ENCODE measurements around the gene MEF2A.
"Not testable (repeated sequence)": the region's sequence is repeated elsewhere in the genome, so short reads cannot be mapped to it uniquely, and the experiment has no call there.

Gene MEF2A

DNA sequence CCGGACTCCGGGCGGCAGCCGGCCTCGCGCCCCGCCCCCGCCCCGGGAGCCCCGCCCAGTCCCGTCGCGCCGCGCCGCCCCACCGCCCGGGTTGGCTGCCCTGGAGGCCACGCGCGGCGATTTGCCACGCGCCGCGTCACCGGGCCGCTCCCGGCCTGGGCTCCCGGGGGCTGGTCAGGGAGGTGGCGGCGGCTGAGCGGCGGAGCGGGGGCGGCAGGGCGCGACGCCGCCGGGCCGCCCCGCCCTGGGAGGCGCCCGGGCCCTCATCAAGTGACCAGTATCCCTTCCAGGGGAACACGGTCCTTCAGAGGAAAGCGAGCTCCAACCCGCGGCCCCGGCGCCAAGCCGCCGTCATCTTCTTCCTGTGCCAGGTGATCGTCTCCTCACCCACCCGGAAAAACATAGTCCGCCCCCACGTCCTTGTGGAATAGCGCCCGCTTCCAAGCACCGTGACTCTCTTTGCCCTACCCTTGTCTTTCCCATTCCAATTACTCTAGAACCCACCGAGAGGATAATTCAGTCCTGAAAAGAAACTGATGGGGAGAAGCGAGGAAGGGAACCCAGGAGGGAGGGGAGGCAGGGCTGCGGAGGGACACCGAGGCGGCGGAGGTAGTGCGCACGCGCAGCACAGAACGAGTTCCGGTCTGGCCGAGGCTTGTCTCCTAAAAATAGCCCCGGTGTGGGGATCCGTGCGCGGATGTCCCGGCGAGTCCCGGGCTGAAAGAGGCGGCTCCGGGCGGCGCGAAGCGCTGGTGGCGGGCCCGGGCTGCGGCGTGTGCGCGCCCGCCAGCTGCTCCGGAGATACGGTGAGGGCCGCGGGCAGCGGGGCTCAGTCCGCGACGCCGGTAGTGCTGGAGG is at the start of gene MEF2A:
MEF2A (plus strand) TSS at position 686 of the 858 bp plus-strand sequence. CDS start 67,136 bp downstream, outside the sequence.
- peak; percentile 85 to 89 for DNase-seq (ENCODE audit: low read depth in 2 of 2)

DNA sequence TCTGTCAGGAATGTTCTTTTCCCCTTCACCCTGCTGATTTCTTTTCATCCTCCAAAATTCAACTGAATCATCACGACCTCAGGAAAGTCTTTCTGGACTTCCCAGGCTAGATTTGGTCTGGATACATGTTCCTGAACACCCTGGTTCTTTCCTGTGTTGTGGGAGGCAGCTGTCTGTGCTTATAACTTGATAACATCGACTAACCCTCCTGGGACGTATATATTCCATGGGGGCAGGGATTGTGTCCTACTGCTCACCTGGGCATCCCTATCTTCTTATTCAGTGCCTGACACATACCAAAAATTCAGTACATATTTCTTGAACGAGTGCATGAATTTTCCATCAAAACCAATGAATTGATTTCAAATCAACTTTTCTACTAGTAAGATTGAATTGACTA is 47.6 kb upstream of the MEF2A start:
- no peak for DNase-seq (ENCODE audit: low read depth in 2 of 2)

DNA sequence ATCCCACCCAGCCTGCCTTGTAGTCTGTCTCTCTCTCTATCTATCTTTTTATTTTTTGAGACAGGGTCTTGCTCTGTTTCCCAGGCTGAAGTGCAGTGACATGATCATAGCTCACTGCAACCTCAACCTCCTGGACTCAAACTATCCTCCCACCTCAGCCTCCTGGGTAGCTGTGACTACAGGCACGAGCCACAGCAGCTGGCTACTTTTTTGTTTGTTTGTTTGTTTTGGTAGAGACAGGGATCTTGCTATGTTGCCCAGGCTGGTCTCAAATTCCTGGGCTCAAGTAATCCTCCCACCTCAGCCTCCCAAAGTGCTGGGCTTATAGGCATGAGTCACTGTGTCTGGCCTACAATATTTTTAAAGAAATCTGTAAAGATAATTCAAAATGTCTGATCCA is 46.4 kb upstream of the MEF2A start:
- DNase-seq (ENCODE audit: low read depth in 2 of 2) = not testable (repeated sequence)

DNA sequence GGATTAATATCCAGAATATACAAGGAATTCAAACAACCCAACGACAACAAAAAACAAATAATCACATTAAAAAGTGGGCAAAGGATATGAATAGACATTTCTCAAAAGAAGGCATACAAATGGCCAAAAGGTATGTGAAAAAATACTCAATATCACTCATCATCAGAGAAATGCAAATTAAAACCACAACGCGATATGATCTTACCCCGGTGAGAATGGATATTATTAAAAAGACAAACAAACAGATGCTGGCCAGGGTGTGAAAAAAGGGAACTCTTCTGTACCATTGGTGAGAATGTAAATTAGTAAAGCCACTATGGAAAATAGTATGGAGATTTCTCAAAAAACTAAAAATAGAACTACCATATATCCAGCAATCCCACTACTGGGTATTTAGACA is 43.5 kb upstream of the MEF2A start:
- no peak for DNase-seq (ENCODE audit: low read depth in 2 of 2)

DNA sequence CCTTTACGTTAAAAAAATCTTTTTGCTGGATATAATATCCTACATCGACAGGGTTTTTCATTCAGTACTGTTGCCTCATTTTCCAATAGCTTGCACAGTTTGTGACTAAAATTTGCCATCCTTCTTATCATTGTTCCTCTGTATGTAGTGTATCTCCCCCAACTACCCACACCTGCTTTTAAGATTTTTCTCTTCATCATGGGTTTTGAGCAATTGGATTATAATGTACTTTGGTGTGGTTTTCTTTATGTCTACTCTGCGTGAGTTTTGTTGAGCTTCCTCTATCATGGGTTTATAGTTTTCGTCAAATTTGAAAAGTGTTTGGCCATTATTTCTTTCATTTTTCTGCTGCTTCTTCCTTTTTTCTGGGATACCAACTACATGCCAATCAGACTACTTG is 39.6 kb upstream of the MEF2A start:
- no peak for DNase-seq (ENCODE audit: low read depth in 2 of 2)

DNA sequence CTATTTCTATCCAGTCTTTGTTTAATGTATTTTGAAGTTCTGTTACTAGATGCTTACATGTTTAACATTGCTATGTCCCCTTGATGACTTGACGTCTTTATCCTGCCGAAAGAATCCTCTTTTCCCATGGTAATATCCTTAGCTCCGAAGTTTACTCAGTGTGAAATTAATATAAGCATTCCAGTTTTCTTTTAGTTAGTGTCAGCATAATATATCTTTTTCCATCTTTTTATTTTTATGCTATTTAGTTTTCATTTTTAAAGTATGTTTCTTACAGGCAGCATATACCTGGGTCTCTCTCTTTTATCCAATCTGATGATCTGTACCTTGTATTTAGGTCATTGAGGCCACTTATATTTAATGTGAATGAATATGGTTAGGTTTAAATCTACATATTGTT is 39.1 kb upstream of the MEF2A start:
- no peak for DNase-seq (ENCODE audit: low read depth in 2 of 2)

DNA sequence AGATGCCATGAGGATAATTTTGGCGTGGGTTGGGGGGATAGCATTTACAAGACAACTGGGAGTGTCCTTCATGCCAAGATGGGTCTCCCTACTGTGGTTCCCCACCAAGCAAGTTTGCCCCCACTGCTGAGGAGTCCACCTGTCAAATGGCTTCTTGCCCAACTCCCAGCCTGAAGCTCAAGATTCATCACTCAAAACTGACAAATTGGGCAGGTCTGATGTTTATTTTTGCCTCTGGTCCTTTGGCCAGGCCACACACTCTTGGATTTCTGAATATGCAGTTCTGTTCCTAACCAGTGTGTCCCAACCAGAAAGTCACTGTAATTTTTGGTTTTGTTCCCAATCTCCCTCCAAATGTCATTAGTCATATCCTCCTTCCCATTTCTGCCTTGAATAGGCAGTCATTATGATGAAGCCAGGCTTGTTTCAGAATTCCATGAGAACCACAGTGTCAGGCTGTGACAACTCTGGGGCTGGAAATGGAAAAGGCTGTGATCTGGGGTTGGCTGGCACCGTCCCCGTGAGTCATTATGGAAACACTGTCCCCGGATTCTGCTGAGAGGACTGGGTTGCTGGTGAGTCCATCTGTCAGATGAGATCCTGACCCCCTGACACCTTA is 29.3 kb upstream of the MEF2A start:
- no peak for DNase-seq (ENCODE audit: low read depth in 2 of 2)

DNA sequence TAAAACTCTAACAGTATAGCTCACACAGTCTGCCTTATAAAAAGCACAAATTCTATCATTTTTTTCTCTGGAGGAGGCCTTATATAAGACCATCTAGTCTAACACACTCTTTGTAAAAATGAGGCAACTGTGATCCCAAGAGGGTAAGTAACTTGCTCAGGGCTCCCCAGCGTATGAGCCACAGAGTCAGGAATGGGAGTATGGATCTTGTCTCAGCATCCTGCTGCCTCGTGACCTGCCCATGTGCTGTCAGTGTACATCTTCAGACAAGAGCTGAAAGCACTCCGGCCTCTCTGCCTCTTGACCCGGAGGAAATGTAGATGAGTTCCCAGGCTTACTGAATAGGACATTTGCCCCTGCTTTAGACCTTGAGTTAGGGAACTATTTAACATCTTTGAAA is 28.4 kb upstream of the MEF2A start:
- no peak for DNase-seq (ENCODE audit: low read depth in 2 of 2)

DNA sequence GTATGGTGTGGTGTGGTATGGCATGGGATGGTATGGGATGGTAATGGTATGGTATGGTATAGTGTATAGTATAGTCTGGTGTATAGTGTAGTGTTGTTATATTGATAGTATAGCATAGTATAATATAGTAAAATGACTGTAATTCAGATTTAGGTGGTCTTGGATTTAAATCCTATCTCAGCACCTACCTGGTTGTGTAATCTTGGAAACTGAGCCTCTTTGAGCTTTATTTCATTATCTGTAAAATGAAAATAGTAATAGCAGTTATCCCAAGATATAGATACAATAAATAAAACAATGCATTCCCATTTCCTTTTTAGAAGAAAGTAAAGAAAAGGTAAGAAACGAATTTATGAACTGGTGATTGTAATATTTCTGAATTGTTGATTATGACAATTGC is 27.5 kb upstream of the MEF2A start:
- DNase-seq (ENCODE audit: low read depth in 2 of 2) = no peak

DNA sequence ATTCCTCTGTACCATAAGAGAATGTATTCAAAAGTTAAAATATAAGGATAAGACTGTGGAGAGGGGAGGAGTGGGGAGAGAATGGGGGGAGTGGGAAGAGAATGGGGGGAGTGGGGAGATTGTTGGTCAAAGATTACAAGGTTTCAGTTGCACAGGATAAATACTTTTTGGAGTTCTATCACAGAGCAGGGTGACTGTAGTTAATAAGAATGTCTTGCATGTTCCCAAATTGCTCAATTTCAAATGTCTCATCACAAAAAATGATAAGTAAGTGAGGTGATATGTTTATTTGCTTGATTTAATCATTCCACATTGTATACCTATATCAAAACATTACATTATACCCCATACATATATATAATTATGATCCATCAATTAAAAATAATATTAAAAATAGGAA is 23.0 kb upstream of the MEF2A start:
- no peak for DNase-seq (ENCODE audit: low read depth in 2 of 2)

DNA sequence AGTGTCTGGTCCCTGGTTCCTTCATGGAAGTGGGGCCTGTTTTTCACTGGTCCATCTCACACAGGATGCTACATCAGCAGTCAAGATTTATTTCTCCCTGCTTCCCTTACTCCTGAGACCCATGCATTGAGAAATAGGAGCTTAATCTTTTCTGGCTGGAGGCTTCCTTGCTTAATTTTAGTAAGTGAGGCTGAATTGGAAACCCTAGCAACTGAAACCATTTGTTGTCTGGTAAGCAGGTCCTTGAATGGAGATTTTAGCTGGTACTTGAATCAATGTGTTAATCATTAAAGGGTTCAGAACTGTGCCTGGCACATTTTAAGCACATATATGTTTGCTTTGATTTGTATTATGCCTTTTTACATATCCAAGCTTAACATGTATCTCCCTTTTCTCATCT is 20.2 kb upstream of the MEF2A start:
- DNase-seq (ENCODE audit: low read depth in 2 of 2) = no peak

DNA sequence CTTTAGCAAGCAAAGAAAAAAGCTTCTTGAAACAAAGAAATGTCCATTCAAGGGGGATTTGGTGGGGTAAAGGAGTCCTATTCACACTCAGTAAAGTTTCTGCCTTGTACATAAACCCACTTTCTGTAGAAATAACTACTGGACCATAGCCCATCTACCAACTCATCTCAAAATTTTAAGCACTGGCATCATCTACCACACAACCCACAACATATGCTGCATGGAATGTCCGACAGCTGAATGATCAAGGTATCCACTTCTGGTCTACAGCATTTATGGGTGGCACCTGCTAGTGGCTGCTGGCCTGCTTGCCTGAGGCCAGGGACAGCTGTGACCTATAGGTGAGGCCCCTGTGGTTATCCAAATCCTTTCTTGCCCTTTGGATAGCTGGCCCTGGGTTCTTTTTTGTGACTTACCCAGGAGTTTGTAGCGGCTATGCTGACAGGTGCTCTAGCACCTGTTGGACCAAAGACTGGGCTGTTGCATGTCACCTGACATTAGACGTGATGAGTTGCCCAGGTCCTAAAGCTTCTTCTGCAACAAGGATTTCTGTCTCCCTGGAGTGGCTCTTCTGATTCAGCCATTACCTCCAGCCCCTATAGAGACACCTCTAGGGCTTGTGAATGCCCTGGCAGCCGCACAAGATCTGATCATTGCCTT is 19.2 kb upstream of the MEF2A start:
- DNase-seq (ENCODE audit: low read depth in 2 of 2) = no peak

DNA sequence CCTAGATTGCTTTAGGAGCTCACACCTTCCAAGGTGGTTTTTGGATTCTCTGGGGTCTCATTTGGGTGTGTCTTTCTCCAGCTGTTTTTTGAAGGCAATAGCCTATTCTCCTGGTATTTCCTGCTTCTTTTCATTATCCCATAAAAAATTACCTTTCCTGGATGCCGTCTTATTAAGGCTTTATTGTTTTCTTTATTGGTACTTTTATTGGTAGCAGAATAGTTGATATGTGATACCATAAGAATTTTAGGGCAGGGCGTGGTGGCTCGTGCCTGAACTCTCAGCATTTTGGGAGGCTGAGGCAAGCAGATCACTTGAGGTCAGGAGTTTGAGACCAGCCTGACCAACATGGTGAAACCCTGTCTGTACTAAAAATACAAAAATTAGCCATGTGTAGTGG is 18.3 kb upstream of the MEF2A start:
- no peak for DNase-seq (ENCODE audit: low read depth in 2 of 2)

DNA sequence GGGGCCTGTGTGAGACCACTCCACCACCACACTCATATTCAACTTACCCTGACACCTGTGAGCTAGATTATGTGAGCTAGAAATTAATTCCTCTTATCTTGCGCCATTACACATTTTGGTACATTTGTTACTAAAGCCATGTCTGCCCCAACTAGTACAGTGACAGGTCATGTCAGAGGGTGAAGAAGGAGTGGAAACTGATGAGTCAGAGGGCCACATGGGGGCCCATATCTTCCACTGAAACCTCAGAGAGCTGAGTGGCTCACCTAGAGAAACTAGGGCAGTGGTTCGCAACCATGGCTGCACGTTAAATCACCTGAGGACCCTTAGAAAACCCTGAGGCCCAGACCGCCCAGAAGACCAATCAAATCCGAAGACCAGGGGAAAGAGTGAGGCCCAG is 15.7 kb upstream of the MEF2A start:
- peak in 1 of 2 donors; percentile 46 for DNase-seq (ENCODE audit: low read depth in 2 of 2)

DNA sequence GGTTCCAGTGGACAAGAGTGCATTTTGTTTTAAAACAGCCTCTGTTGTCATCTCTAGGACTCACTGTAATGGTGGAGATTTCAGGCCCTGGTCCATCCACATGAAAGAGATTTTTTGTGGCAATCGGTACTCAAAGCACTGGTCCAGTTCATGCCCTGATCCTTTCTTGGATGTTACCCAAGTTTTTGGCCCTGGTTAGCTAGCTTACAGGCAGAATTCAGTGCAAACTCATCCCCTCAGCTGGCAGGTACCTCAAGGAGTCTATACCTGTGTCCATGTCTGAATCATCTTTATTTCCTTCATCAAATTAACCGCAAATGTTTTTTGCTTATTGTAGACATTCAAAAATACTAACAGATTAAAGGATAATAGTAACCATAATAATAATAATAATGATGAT is 13.7 kb upstream of the MEF2A start:
- DNase-seq (ENCODE audit: low read depth in 2 of 2) = no peak

DNA sequence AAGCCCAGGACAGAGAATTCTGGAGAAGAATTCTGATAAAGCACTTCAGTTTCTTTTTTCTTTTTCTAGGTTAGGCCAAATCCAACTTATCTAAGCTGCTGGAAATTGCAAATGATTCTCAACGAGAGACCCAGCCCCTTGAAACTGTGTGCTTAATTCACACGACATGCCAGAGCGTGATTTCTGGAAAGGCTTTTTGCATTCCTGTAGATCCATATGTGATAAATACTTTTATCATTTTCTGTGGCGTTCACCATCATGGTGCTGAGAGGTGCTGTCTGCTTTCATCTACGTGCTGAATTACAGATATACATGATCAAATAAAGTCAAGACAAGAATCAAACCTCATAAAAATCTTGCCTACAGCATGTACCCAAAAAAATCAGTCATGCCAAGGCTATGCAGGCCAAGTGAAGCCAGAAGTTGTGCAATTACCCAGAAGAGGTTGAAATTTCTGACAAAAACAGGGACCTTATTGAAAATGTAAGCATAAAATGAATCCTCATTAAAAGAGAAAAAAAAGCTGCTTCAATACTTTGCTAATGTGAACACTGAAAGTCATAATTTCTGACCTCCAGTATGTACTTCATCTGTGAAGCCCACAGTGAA is 10.8 kb upstream of the MEF2A start:
- DNase-seq (ENCODE audit: low read depth in 2 of 2) = no peak

DNA sequence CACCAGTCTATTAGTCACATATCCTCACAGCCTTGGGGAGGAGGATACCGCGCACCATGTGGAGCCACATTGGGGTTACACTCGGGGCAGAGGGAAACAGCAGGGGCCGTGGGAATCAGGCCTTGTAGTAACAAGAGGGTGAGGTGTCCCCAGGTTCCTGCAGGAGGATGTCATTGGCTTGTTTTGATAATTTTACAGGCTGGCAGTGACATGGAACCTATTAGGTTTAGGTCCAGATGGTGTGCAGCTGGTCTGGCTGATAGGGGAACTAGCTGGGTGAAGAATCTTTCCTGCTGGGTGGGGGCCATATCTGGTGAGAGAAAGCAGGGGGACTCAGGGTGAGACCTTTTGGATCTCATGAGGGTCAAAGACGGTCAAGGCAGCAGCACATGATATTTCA is 9.8 kb upstream of the MEF2A start:
- no peak for DNase-seq (ENCODE audit: low read depth in 2 of 2)

DNA sequence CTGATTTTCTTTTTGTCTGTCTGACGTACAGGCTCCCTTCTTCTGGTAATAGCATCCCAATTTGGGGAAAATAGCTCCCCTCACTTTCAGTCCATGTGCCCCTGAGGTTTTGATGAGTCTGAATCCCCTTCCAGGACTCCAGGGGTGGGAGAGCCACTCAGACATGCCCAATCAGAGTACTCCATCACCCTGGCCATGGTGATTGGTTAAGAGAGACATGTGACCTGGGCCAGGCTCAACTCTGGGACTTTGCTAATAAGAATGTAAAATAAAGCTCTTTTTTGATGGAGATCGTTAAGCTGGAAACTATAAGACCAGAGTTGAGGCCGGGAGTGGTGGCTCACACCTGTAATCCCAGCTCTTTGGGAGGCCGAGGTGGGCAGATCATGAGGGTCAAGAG is 9.2 kb upstream of the MEF2A start:
- no peak for DNase-seq (ENCODE audit: low read depth in 2 of 2)

DNA sequence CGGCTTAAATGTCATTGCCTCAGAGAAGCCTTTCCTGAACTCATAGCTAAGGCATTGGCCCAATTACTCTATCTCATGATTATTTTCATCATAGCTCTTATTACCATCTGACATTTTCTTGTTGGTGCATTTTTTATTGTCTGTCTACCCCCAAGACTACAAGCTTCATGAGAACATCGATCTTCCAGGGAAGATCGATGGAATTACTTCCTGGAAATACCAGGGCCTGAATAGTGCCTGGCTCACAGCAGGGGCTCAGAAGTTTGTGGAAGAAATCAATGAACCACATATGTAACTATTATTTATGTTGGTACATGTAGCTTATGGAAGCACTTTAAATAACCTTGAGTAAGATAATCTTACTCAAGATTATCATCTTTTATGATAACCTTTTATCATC is 7.7 kb upstream of the MEF2A start:
- DNase-seq (ENCODE audit: low read depth in 2 of 2) = no peak

DNA sequence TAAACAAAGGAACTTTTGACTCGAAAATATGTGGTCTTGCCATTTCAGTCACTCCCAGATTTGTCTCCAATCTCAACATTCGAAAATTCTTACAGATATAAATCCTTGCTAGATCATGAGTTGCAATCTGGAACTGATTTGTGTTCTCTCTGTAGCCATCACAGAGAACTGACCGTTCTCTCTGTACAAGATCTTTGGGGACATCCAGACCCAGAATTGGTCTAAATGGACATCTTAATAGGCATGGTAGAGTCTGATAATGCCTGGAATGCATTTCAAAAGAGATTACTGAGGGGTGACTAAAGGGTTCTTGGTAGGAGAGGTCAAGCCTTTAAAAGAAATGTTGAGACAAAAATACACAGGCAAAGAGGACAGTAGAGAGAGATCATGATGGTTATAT is 7.2 kb upstream of the MEF2A start:
- DNase-seq (ENCODE audit: low read depth in 2 of 2) = no peak

DNA sequence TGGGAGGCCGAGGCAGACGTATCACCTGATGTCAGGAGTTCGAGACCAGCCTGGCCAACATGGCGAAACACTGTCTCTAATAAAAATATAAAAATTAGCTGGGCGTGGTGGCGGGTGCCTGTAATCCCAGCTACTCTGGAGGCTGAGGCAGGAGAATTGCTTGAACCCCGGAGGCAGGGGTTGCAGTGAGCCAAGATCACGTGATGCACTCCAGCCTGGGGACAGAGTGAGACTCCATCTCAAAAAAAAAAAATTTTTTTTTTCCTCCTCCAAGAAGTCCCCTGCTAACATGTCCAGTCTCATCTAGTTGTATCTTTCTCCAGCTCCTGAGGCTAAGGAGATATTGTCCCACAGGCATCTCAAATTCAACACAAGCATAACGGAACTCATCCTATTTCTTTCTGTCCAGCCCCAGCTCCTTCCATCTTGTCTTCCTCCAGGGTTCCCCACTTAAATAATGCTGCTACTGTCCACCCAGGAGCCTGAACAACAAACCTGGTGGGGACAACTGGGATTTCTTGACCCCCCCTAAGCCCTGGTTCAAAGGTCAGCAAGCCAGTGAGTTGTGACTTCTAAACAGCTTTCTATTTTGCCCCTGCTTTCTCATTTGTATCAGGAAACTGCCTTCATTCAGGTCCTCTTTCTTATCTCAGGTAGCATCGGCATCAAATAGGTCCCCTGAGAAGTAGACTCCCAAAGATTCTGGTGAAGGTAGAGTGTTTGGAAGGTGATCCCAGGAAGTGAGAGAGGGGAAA is 4.1 kb upstream of the MEF2A start:
- DNase-seq (ENCODE audit: low read depth in 2 of 2) = no peak

DNA sequence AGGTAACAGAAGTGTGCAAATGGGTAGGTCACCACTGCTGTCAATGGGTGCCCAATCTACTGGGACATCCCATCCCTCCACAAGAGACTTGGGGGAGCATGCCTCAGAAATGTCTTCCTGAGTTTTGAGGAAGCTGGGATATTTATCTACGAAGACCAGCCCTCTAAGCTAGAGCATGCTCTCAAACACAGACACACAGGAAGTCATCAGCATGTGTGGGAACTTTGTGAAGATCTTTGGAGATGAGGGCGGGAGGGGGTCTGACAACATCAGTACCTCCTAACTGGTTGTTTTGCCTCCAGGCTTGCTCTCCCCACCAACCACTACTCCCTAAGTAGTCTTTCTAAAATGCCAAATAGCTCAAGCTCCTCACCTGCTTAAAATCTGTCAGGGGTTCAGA is 3.5 kb upstream of the MEF2A start:
- DNase-seq (ENCODE audit: low read depth in 2 of 2) = no peak
